SU-DHL-6 (cell line): Measurements from ENCODE around the gene COP1.

ENCODE experiments used
- CTCF ChIP-seq: fragments of 200-600 bp; sonication (generic); IDR thresholded peaks from one replicate; pipeline ENCODE4 v1.5.1; 2017; ENCODE audit warnings: antibody characterized with exemption, mild to moderate bottlenecking, low read length, moderate library complexity; ENCODE audit not compliant: insufficient read depth, poor library complexity, severe bottlenecking
- EZH2phosphoT487 ChIP-seq: fragments of 200-600 bp; sonication (generic), shearing (Covaris generic); conservative IDR thresholded peaks from 2 replicates; pipeline ENCODE4 v1.6.1; 2018; ENCODE audit warnings: mild to moderate bottlenecking, antibody characterized with exemption, low read length, moderate library complexity, mixed read lengths

- TF ChIP-seq CTCF (no peak), EZH2phosphoT487 (no peak)
Measured at GRCh38 chr1:175951627-175952026, 255.5 kb downstream of the COP1 start.
